ENCODE data around the gene LRRTM4. TPM values are rescaled to one million over a fixed set of nuclear protein-coding genes. Genes with fewer than 3 reads are reported as not detected.
"Not testable (repeated sequence)": the region's sequence is repeated elsewhere in the genome, so short reads cannot be mapped to it uniquely, and the experiment has no call there.

LRRTM4 gene
- total and polyA plus RNA-seq, 2 donors from 2014 or later: 0.19 TPM; not detected in 1

- Histone ChIP-seq H3K9me3 (ENCODE audit: control insufficient read depth in 2 of 3, insufficient read depth in 1 of 3, low read length in 3 of 3) (no peaks in the 10 kb centered on the region), H3K4me3 (ENCODE audit: low read length in 3 of 3) (no peak overlapping the region), H3K27ac (ENCODE audit: low read depth in 2 of 2, low read length in 2 of 2) (no peak overlapping the region), H3K9ac (ENCODE audit: low read length in 3 of 3) (no peak overlapping the region), H3K27me3 (ENCODE audit: control insufficient read depth, insufficient read depth, low read length) (no peaks in the 10 kb centered on the region), H3K4me1 (ENCODE audit: control insufficient read depth in 2 of 3, insufficient read depth in 2 of 3, low read depth in 1 of 3, low read length in 3 of 3) (no peaks in the 10 kb centered on the region), H3K36me3 (ENCODE audit: control insufficient read depth in 2 of 3, insufficient read depth in 3 of 3, low read length in 3 of 3) (no peaks in the 10 kb centered on the region)
- intact Hi-C loops (cut with DNase I): no loop called here
- no peak for DNase-seq
- no peak for FAIRE-seq
- no peak for TF ChIP-seq CTCF (IDR thresholded peaks at IDR 0.05; ENCODE audit: borderline replicate concordance, extremely low read depth, insufficient read depth)
Observed at GRCh38 chr2:77102927-77103326, 419.2 kb downstream of the LRRTM4 start.

- intact Hi-C loops (cut with DNase I): no loop called here
- no peak overlapping the region for H3K4me3 ChIP-seq (ENCODE audit: low read length in 3 of 3)
- H3K9me3 ChIP-seq (ENCODE audit: control insufficient read depth in 2 of 3, insufficient read depth in 1 of 3, low read length in 3 of 3): no peaks in the 10 kb centered on the region
- FAIRE-seq (no peak), DNase-seq (no peak)
- H3K9ac ChIP-seq (ENCODE audit: low read length in 3 of 3): no peak overlapping the region
- no peaks in the 10 kb centered on the region for H3K36me3 ChIP-seq (ENCODE audit: control insufficient read depth in 2 of 3, insufficient read depth in 3 of 3, low read length in 3 of 3)
- no peaks in the 10 kb centered on the region for H3K27me3 ChIP-seq (ENCODE audit: control insufficient read depth, insufficient read depth, low read length)
- no peaks in the 10 kb centered on the region for H3K4me1 ChIP-seq (ENCODE audit: control insufficient read depth in 2 of 3, insufficient read depth in 2 of 3, low read depth in 1 of 3, low read length in 3 of 3)
- no peak for TF ChIP-seq CTCF (IDR thresholded peaks at IDR 0.05; ENCODE audit: borderline replicate concordance, extremely low read depth, insufficient read depth)
- no peak overlapping the region for H3K27ac ChIP-seq (ENCODE audit: low read depth in 2 of 2, low read length in 2 of 2)
Observed at GRCh38 chr2:77101796-77102452, 420.3 kb downstream of the LRRTM4 start.

- Histone ChIP-seq H3K36me3 (ENCODE audit: control insufficient read depth in 2 of 3, insufficient read depth in 3 of 3, low read length in 3 of 3) (no peaks in the 10 kb centered on the region), H3K9me3 (ENCODE audit: control insufficient read depth in 2 of 3, insufficient read depth in 1 of 3, low read length in 3 of 3) (no peaks in the 10 kb centered on the region), H3K27me3 (ENCODE audit: control insufficient read depth, insufficient read depth, low read length) (no peaks in the 10 kb centered on the region), H3K4me3 (ENCODE audit: low read length in 3 of 3) (no peak overlapping the region), H3K9ac (ENCODE audit: low read length in 3 of 3) (no peak overlapping the region), H3K27ac (ENCODE audit: low read depth in 2 of 2, low read length in 2 of 2) (no peak overlapping the region), H3K4me1 (ENCODE audit: control insufficient read depth in 2 of 3, insufficient read depth in 2 of 3, low read depth in 1 of 3, low read length in 3 of 3) (no peaks in the 10 kb centered on the region)
- DNase-seq (no peak), FAIRE-seq (no peak)
- intact Hi-C loops (cut with DNase I): no loop called here
- TF ChIP-seq CTCF (IDR thresholded peaks at IDR 0.05; ENCODE audit: borderline replicate concordance, extremely low read depth, insufficient read depth): no peak
Observed at GRCh38 chr2:77099961-77100360, 422.2 kb downstream of the LRRTM4 start.

DNA sequence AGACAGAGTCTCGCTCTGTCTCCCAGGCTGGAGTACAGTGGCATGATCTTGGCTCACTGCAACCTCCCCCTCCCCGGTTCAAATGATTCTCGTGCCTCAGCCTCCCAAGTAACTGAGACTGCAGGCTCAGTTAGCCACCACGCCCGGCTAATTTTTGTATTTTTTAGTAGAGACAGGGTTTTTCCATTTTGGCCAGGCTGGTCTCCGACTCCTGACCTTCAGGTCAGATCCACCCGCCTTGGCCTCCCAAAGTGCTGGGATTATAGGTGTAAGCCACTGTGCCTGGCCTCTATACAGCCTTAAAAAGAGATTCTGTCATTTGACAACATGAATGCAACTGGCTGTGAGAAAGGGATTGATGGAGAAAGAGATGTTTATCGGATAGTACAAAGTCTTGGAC is 426.7 kb downstream of the LRRTM4 start:
- H3K36me3 ChIP-seq (ENCODE audit: control insufficient read depth in 2 of 3, insufficient read depth in 3 of 3, low read length in 3 of 3); H3K27ac ChIP-seq (ENCODE audit: low read depth in 2 of 2, low read length in 2 of 2); DNase-seq; H3K9me3 ChIP-seq (ENCODE audit: control insufficient read depth in 2 of 3, insufficient read depth in 1 of 3, low read length in 3 of 3); H3K9ac ChIP-seq (ENCODE audit: low read length in 3 of 3); H3K27me3 ChIP-seq (ENCODE audit: control insufficient read depth, insufficient read depth, low read length); FAIRE-seq; H3K4me1 ChIP-seq (ENCODE audit: control insufficient read depth in 2 of 3, insufficient read depth in 2 of 3, low read depth in 1 of 3, low read length in 3 of 3); intact Hi-C loops (cut with DNase I); H3K4me3 ChIP-seq (ENCODE audit: low read length in 3 of 3): not testable (repeated sequence)
